Measurements from ENCODE around the gene RPL3.

DNA sequence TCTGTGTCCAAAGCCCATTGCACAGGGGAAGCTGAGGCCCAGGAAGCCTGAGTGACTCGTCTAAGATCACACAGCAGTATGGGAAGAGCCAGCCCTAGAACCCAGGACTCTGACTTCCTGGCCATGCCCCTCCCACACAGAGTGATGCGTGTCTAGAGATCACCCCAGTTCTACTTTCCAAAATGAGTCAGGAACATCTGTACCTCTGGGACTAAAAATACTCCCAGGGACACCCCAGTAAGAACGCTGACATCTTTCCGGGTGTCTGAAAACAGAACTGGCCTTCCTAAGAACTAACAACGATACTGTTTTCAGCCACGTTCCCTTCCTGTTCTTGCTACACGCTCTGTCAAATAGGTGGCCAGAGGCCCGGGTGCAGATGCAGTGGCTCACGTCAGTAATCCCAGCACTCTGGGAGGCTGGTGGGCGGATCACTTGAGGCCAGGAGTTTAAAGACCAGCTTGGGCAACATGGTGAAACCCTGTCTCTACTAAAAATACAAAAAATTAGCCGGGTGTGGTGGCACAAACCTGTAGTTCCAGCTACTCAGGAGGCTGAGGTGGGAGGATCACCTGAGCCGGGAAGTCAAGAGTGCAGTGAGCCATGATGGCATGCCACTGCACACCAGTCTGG lies 52.9 kb downstream of the RPL3 start:
- TF ChIP-seq CTCF (IDR thresholded peaks at IDR 0.05; ENCODE audit: low read depth, low read length, missing input control): no peak
- TF ChIP-seq MAX (IDR thresholded peaks at IDR 0.05): no peak
- TF ChIP-seq NR2F2 (IDR thresholded peaks at IDR 0.05): no peak
- TF ChIP-seq SP1 (IDR thresholded peaks at IDR 0.05): no peak
- TF ChIP-seq, protein P1, sequence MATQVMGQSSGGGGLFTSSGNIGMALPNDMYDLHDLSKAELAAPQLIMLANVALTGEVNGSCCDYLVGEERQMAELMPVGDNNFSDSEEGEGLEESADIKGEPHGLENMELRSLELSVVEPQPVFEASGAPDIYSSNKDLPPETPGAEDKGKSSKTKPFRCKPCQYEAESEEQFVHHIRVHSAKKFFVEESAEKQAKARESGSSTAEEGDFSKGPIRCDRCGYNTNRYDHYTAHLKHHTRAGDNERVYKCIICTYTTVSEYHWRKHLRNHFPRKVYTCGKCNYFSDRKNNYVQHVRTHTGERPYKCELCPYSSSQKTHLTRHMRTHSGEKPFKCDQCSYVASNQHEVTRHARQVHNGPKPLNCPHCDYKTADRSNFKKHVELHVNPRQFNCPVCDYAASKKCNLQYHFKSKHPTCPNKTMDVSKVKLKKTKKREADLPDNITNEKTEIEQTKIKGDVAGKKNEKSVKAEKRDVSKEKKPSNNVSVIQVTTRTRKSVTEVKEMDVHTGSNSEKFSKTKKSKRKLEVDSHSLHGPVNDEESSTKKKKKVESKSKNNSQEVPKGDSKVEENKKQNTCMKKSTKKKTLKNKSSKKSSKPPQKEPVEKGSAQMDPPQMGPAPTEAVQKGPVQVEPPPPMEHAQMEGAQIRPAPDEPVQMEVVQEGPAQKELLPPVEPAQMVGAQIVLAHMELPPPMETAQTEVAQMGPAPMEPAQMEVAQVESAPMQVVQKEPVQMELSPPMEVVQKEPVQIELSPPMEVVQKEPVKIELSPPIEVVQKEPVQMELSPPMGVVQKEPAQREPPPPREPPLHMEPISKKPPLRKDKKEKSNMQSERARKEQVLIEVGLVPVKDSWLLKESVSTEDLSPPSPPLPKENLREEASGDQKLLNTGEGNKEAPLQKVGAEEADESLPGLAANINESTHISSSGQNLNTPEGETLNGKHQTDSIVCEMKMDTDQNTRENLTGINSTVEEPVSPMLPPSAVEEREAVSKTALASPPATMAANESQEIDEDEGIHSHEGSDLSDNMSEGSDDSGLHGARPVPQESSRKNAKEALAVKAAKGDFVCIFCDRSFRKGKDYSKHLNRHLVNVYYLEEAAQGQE (IDR thresholded peaks at IDR 0.05): no peak
- TF ChIP-seq HNF4A (conservative IDR thresholded peaks at IDR 0.05): no peak
- TF ChIP-seq EGR1 (IDR thresholded peaks at IDR 0.05; ENCODE audit: low read depth in 2 of 2): no peak
- no peak for TF ChIP-seq RAD21 (IDR thresholded peaks at IDR 0.05)
- TF ChIP-seq JUND (IDR thresholded peaks at IDR 0.05): no peak
- TF ChIP-seq YY1 (IDR thresholded peaks at IDR 0.05): no peak
